PC-3 (cell line): ENCODE measurements around the gene TUBGCP6. TPM values are rescaled to one million over a fixed set of nuclear protein-coding genes. Genes with fewer than 3 reads are reported as not detected.

Experiments
- ATAC-seq: fragments of 200-7000 bp; cut with Tn5 transposase; 2 replicates; pipeline ENCODE4 v1.9.1; 2020; ENCODE audit warnings: mild to moderate bottlenecking, moderate library complexity
- BruUV-seq: library from RNA; stranded (reverse); fragments of 400-500 nt; replicated peaks from 2 replicates; lab custom pipeline; 2021; lab: Mats Ljungman, UMichigan
- CTCF ChIA-PET: fragments of 300-600 bp; sonication (Branson Sonifier 250); formaldehyde crosslinking; loops from one replicate; lab custom pipeline; 2022; ENCODE audit warnings: antibody characterized with exemption; lab: Charles Lee
- POLR2A ChIA-PET: fragments of 300-600 bp; sonication (Branson Sonifier 250); formaldehyde crosslinking; loops from one replicate; lab custom pipeline; 2022; ENCODE audit warnings: antibody characterized with exemption; ENCODE audit not compliant: unreplicated experiment; lab: Charles Lee
- DNase-seq: peaks from one replicate; pipeline ENCODE4 v3.0.0-alpha.2; 2015
- H2AFZ ChIP-seq: fragments of 300-600 bp; sonication (generic); 2 replicates; pipeline ENCODE4 v1.6.0; 2016; ENCODE audit warnings: antibody characterized with exemption, low read length
- H3F3A ChIP-seq: fragments of 300-600 bp; sonication (generic); one replicate; pipeline ENCODE4 v1.6.0; 2017; ENCODE audit warnings: antibody characterized with exemption, low read length, control low read depth, mild to moderate bottlenecking; ENCODE audit not compliant: unreplicated experiment
- H3K27ac ChIP-seq: fragments of 300-600 bp; sonication (generic); 2 replicates; pipeline ENCODE4 v1.5.1; 2016; ENCODE audit warnings: mild to moderate bottlenecking, low read length
- H3K27me3 ChIP-seq: fragments of 300-600 bp; sonication (generic); 2 replicates; pipeline ENCODE4 v1.6.1; 2016; ENCODE audit warnings: low read length, mixed read lengths
- H3K36me3 ChIP-seq: fragments of 300-600 bp; sonication (generic); 2 replicates; pipeline ENCODE4 v1.6.1; 2016; ENCODE audit warnings: low read depth, mixed run types, low read length, mixed read lengths
- H3K4me1 ChIP-seq: fragments of 300-600 bp; sonication (generic); 2 replicates; pipeline ENCODE4 v1.5.1; 2016; ENCODE audit warnings: low read length; ENCODE audit not compliant: insufficient read depth
- H3K4me2 ChIP-seq: fragments of 300-600 bp; sonication (generic); 2 replicates; pipeline ENCODE4 v1.6.0; 2016; ENCODE audit warnings: low read length
- H3K4me3 ChIP-seq: fragments of 300-600 bp; sonication (generic); 2 replicates; pipeline ENCODE4 v1.5.1; 2016; ENCODE audit warnings: mild to moderate bottlenecking, low read length, mixed read lengths
- H3K79me2 ChIP-seq: fragments of 300-600 bp; sonication (generic); 2 replicates; pipeline ENCODE4 v1.6.1; 2017; ENCODE audit warnings: low read length, mixed read lengths
- H3K9ac ChIP-seq: fragments of 300-600 bp; sonication (generic); 2 replicates; pipeline ENCODE4 v1.6.0; 2016; ENCODE audit warnings: mild to moderate bottlenecking, low read length
- H3K9me2 ChIP-seq: fragments of 300-600 bp; sonication (generic); replicated peaks from 2 replicates; pipeline ENCODE4 v1.6.1; 2016; ENCODE audit warnings: mixed run types, low read length, mixed read lengths
- H3K9me3 ChIP-seq: fragments of 300-600 bp; sonication (generic); 2 replicates; pipeline ENCODE4 v1.6.1; 2016; ENCODE audit warnings: low read length, mixed read lengths
- H4K20me1 ChIP-seq: fragments of 300-600 bp; sonication (generic); 2 replicates; pipeline ENCODE4 v1.6.1; 2016; ENCODE audit warnings: low read length, mixed read lengths
- EZH2 ChIP-seq: fragments of 300-600 bp; sonication (generic); IDR thresholded peaks from one replicate; pipeline ENCODE4 v1.6.1; 2017; ENCODE audit warnings: antibody characterized with exemption, mild to moderate bottlenecking, low read length; ENCODE audit not compliant: unreplicated experiment
- EZH2phosphoT487 ChIP-seq: fragments of 300-600 bp; sonication (generic); IDR thresholded peaks from 2 replicates; pipeline ENCODE4 v1.6.1; 2018; ENCODE audit warnings: mild to moderate bottlenecking, antibody characterized with exemption, low read length, borderline replicate concordance
- intact Hi-C: fragments of 100-400 bp; cut with micrococcal nuclease; formaldehyde crosslinking; loops from 2 replicates; pipeline ENCODE4 v1.9.0; 2023
- total RNA-seq: library from RNA; depleted of rRNA; stranded (reverse); fragments of >200 nt; gene quantifications from 2 replicates; pipeline ENCODE4 v1.2.3, GENCODE V29; 2014
- TF ChIP-seq, protein P1 (sequence below): fragments of 300-600 bp; sonication (generic); conservative IDR thresholded peaks from 2 replicates; pipeline ENCODE4 v1.5.1; 2017; ENCODE audit warnings: antibody characterized with exemption, low read depth, mild to moderate bottlenecking, low read length

The TUBGCP6 gene
- total RNA-seq, 1 experiment from 2014 or later = 32.1 TPM

DNA sequence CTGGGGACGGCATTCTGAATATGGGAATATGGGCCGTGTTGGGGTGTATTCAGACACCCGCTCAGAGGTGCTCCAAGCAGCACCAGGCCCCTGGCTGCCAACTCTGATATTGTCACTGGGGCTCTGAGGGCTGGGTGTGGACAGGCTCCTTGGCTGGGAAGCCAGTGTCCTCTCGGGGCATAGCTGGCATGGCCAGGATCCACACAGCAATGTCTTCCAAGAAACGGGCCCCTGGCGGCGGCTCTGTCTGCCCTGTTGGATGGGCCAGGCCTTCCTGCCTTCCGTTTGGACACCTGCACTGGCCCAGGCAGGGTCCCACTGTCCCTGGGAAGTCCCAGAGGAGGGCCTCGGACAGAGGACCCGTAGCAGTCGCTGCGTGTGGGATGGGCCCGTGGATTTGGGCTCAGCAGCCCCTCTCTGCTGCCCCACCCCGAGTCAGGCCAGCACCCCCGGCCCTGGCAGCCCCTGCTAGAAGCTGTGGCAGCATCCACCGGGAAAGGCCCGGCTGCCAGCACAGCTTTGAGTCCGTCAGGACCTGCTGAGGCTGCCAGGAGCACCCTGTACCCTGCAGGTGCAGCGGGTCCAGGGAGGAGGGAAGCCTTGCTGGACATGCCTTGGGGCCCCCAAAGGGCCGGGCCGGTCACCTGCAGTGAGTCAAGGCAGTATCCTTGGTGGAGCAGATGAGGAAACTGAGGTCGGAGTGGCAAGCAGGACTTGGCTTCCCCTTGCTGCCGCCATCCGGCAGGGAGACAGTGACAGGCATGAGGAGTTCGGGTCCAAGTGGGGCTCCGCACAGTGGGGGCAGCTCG is 70.2 kb downstream of the TUBGCP6 start:
- H3F3A ChIP-seq = no peaks in the 10 kb centered on the region
- BruUV-seq = no TSS peak
- no peak overlapping the region for H3K4me2 ChIP-seq
- H4K20me1 ChIP-seq = no peaks in the 10 kb centered on the region
- H3K9ac ChIP-seq = no peak overlapping the region
- H3K79me2 ChIP-seq = no peaks in the 10 kb centered on the region; the same call in 1 of the 2 replicates
- no peak for DNase-seq
- no peaks in the 10 kb centered on the region for H3K27me3 ChIP-seq
- H3K9me2 ChIP-seq = no peaks in the 10 kb centered on the region
- intact Hi-C loops = no loop called here
- H3K36me3 ChIP-seq = no peaks in the 10 kb centered on the region
- POLR2A ChIA-PET = no interaction called here
- no peaks in the 10 kb centered on the region for H3K9me3 ChIP-seq
- CTCF ChIA-PET = no interaction called here
- H3K27ac ChIP-seq = no peak overlapping the region
- H3K4me3 ChIP-seq = no peak overlapping the region
- H2AFZ ChIP-seq = no peak overlapping the region
- TF ChIP-seq EZH2 (no peak), EZH2phosphoT487 (no peak)
- TF ChIP-seq, protein P1, sequence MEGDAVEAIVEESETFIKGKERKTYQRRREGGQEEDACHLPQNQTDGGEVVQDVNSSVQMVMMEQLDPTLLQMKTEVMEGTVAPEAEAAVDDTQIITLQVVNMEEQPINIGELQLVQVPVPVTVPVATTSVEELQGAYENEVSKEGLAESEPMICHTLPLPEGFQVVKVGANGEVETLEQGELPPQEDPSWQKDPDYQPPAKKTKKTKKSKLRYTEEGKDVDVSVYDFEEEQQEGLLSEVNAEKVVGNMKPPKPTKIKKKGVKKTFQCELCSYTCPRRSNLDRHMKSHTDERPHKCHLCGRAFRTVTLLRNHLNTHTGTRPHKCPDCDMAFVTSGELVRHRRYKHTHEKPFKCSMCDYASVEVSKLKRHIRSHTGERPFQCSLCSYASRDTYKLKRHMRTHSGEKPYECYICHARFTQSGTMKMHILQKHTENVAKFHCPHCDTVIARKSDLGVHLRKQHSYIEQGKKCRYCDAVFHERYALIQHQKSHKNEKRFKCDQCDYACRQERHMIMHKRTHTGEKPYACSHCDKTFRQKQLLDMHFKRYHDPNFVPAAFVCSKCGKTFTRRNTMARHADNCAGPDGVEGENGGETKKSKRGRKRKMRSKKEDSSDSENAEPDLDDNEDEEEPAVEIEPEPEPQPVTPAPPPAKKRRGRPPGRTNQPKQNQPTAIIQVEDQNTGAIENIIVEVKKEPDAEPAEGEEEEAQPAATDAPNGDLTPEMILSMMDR = no peak
- ATAC-seq = 0 out of 2 replicates have a peak, but pooled peaks have one; percentile 18
- no peaks in the 10 kb centered on the region for H3K4me1 ChIP-seq

DNA sequence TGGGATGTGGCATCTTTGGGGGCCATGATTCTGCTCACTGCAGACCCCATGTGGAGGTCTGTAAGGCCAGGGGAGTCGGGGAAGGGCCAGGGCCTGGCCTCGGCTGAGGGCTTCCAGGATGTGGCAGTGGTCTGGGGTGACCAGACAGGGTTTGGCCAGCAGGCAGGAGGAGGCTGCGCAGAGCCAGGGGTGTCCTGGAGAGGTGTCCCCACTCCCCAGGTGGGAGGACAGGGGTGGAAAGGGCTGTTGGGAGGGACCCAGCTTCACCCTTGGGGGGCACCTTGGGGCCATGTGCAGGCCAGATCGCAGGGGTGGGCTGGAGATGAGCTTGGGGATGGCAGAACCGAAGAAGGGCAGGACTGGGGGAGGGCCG is 70.9 kb downstream of the TUBGCP6 start:
- Histone ChIP-seq H3K36me3 (no peaks in the 10 kb centered on the region), H3K79me2 (no peaks in the 10 kb centered on the region; the same call in 1 of the 2 replicates), H3K9me3 (no peaks in the 10 kb centered on the region), H3K4me3 (no peak overlapping the region), H3K27me3 (no peaks in the 10 kb centered on the region), H3F3A (no peaks in the 10 kb centered on the region), H3K4me2 (no peak overlapping the region), H4K20me1 (no peaks in the 10 kb centered on the region), H3K4me1 (no peaks in the 10 kb centered on the region), H3K9ac (no peak overlapping the region), H2AFZ (no peak overlapping the region), H3K27ac (no peak overlapping the region), H3K9me2 (no peaks in the 10 kb centered on the region)
- BruUV-seq = no TSS peak
- ChIA-PET POLR2A (no interaction called here), CTCF (no interaction called here)
- intact Hi-C loops = no loop called here
- no peak for DNase-seq
- TF ChIP-seq EZH2 = no peak
- TF ChIP-seq, protein P1 = no peak
- TF ChIP-seq EZH2phosphoT487 = no peak
- no peak for ATAC-seq

DNA sequence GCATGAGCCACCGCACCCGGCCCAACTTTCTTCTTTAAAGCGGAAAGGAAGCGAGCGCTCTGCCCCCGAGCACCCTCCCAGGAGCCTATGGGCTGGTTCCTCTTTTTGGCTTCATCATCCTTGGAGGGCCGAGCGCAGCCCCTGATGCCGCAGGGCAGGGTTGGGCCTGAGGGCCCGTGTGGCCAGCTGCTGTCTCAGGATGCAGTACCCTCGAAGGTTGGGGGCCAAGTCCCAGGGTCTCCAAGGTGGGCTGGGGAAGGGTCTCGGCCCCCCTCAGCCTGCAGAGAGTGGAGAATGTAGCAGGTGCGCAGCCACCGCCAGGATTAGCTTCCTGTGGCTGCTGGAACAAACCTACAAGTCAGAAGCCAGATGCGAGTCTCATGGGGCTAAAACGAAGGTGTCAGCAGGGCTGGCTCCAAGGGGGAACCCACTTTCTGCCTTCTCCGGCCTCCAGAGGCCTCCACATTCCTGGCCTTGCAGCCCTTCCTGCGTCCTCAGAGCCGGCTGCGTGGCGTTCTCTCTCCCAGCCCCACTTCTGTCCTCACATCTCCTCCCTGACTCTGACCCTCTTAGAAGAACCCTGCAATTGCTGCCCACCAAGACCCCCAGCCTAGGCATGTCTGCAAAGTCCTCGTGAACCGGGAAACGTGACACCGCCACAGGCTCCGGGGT is 71.4 kb downstream of the TUBGCP6 start:
- CTCF ChIA-PET = no interaction called here
- Histone ChIP-seq H2AFZ (no peak overlapping the region), H3K27ac (no peak overlapping the region), H3K79me2 (no peaks in the 10 kb centered on the region; the same call in 1 of the 2 replicates), H3K9me3 (no peaks in the 10 kb centered on the region), H3K4me3 (no peak overlapping the region), H3K4me1 (no peaks in the 10 kb centered on the region), H4K20me1 (no peaks in the 10 kb centered on the region), H3K9ac (no peak overlapping the region), H3K36me3 (no peaks in the 10 kb centered on the region), H3K9me2 (no peaks in the 10 kb centered on the region), H3F3A (no peaks in the 10 kb centered on the region), H3K4me2 (no peak overlapping the region), H3K27me3 (no peaks in the 10 kb centered on the region)
- DNase-seq (no peak), ATAC-seq (no peak)
- POLR2A ChIA-PET = no interaction called here
- intact Hi-C loops = no loop called here
- BruUV-seq = no TSS peak
- TF ChIP-seq EZH2 (no peak), EZH2phosphoT487 (no peak)
- TF ChIP-seq, protein P1 = no peak
